H1 (cell line): Measurements from ENCODE around the gene SNX3. TPM values are rescaled to one million over a fixed set of nuclear protein-coding genes. Genes with fewer than 3 reads are reported as not detected.

ENCODE experiments used
- ASH2L ChIP-seq: fragments of 200-600, 300-600 bp; sonication (generic); IDR thresholded peaks from one replicate; pipeline ENCODE4 v1.7.1; 2017; ENCODE audit warnings: low read length
- BACH1 ChIP-seq: IDR thresholded peaks from 2 replicates; pipeline ENCODE4 v1.6.1; 2012; ENCODE audit warnings: low read length, improper control_type of control experiment
- GABPA ChIP-seq: IDR thresholded peaks from 2 replicates; pipeline ENCODE4 v1.6.1; 2011; ENCODE audit warnings: mild to moderate bottlenecking, low read length, moderate library complexity, borderline replicate concordance; ENCODE audit not compliant: insufficient read depth
- JUN ChIP-seq: IDR thresholded peaks from 2 replicates; pipeline ENCODE4 v1.6.1; 2011; ENCODE audit warnings: low read depth, mild to moderate bottlenecking, improper control_type of control experiment, low read length
- KDM1A ChIP-seq: fragments of 200-600, 300-600 bp; sonication (generic); IDR thresholded peaks from 2 replicates; pipeline ENCODE4 v1.7.1; 2016; ENCODE audit warnings: mild to moderate bottlenecking, low read length, borderline replicate concordance
- MAX ChIP-seq: IDR thresholded peaks from 2 replicates; pipeline ENCODE4 v1.6.1; 2012; ENCODE audit warnings: inconsistent platforms
- POU5F1 ChIP-seq: IDR thresholded peaks from 2 replicates; pipeline ENCODE4 v1.6.1; 2011; ENCODE audit warnings: low read depth, mild to moderate bottlenecking, low read length, moderate library complexity
- YY1 ChIP-seq: IDR thresholded peaks from 2 replicates; pipeline ENCODE4 v1.6.1; 2011; ENCODE audit warnings: low read depth, mild to moderate bottlenecking, low read length
- polyA plus RNA-seq, 7 experiments: library from polyadenylated mRNA; depleted of rRNA in 3 of 7; stranded (reverse) in 5 of 7; unstranded in 2 of 7; fragments of >200 nt in 5 of 7; fragments of 200-250 nt in 2 of 7; gene quantifications; 1 replicate in 5 of 7; 2 replicates in 1 of 7; 4 replicates in 1 of 7; pipeline versions ENCODE4 v1.2.1 to v1.2.3, GENCODE V29; 2011 to 2013; ENCODE audit warnings: missing spikeins in 2 of 7, mixed read lengths in 2 of 7
- total RNA-seq: library from RNA; stranded (reverse); fragmentation: NEBNext Ultra II Directional; extraction: Animal tissue kit (Norgen Biotek cat#: 25700); gene quantifications from 2 replicates; pipeline ENCODE4 v1.2.1, GENCODE V29; 2021

The SNX3 gene
- total and polyA plus RNA-seq, 2 of the 8 experiments (the other 6 are each of a cell fraction or from before 2014, with no cell fraction given) = 72.5 to 150 TPM

- TF ChIP-seq BACH1 = no peak
- peak; percentile 47; the same call in 1 of the 2 replicates for TF ChIP-seq YY1
- no peak for TF ChIP-seq POU5F1
- TF ChIP-seq JUN = no peak
- peak; percentile 94 for TF ChIP-seq ASH2L
- no peak for TF ChIP-seq GABPA
- peak; percentile 55; the same call in 1 of the 2 replicates for TF ChIP-seq MAX
- peak; percentile 32; the same call in 1 of the 2 replicates for TF ChIP-seq KDM1A
Observed at GRCh38 chr6:108167449-108168089, 93.3 kb downstream of the SNX3 start (continued).
